ENCODE results near the gene PEX5L.

DNA sequence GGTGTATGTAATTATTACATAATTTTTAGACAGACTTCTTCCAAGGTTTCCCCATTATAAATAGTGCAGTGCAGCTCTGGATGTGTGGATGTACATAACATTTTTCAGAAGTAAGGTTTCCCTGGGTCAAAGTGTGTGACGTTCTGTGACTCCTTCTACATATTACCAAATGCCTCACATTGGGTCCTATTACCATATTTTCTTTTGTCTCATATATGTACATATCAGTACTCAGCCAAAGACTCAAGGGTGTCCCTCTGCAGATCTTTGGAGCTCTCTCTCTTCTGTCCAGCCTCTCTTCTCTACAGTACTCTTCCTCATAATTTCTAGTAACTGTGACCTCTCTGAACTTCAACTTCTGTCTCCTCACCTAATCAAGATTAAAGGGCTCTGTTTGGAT lies 31.3 kb upstream of the PEX5L start:
- TF ChIP-seq CTCF (conservative IDR thresholded peaks at IDR 0.05 in 1 of 2, IDR thresholded peaks at IDR 0.05 in 1 of 2; ENCODE audit: low read depth in 1 of 2, low read length in 2 of 2): no peak
- no peak for TF ChIP-seq EZH2 (IDR thresholded peaks at IDR 0.05; ENCODE audit: low read length, missing control alignments)

Measured in fibroblast of lung (primary cell).